Inferior parietal cortex (tissue), 1 donor: ENCODE measurements around the gene SCFD2.
"Not testable (repeated sequence)": the region's sequence is repeated elsewhere in the genome, so short reads cannot be mapped to it uniquely, and the experiment has no call there.

Experiments
- DNase-seq: peaks from one replicate; pipeline ENCODE4 v3.0.0-alpha.2; 2016; ENCODE audit errors: extremely low spot score

The SCFD2 gene

DNA sequence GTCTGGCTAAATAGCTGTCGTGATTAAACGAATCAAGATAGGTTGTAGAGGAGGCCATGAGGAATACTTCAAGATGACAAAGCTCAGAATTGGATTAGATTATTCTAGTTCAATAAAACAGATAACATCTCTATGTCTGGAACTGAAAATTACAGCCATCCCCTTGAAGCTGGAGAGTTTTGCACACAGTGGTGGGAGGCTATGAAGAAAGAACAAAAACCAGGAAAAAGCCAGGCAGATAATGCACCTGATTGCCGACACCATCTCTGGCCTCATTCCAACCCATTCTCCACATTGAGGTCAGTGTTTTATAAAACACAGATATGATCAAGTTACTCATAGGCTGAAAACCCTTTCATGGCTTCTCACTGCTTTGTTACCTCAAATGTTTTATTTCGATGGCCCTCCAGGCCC, 315.5 kb downstream of the SCFD2 start:
- DNase-seq: no peak

- no peak for DNase-seq
These were observed 316.3 kb downstream of the SCFD2 start for GRCh38 chr4:53049528-53049927.

DNA sequence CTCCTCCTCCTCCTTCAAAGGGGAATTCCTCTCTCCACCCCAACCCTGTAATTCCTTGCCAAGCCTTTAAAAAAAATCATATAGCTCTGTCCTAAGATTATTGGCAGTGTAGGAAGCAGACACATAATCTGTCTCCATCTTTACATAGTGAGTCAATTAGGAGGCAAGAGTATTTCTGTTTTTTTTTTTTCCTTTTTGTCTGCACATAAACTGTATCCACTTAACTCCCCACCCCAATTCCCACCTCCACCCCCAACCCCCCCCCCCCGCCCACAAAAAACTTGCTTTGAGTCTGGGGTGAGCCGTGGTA, 321.3 kb downstream of the SCFD2 start:
- DNase-seq: no peak

- DNase-seq: no peak
These were observed 321.8 kb downstream of the SCFD2 start for GRCh38 chr4:53043891-53044650.

DNA sequence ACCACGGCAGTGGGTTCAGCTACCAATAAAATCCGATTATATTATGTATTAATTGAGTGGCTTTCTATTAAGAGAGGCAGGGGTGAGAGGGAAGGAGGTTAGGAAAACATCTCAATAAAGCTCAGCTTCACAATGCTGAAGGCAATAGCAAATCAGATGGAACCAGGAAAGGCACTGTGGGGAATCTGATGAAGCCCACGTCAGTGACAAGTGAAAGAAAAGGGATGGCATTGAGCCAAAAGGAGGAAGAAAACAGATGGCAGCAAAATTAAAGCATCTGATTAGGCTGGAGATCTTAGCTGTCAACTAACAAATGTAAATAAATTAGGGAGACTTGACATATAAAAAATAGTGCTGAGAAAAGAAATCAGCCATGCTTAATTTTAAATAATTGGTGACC, 322.8 kb downstream of the SCFD2 start:
- no peak for DNase-seq

GRCh38 chr4:53040851-53041250, 325.0 kb downstream of the SCFD2 start:
- no peak for DNase-seq

- no peak for DNase-seq
These were observed 325.4 kb downstream of the SCFD2 start for GRCh38 chr4:53040459-53040815.

DNA sequence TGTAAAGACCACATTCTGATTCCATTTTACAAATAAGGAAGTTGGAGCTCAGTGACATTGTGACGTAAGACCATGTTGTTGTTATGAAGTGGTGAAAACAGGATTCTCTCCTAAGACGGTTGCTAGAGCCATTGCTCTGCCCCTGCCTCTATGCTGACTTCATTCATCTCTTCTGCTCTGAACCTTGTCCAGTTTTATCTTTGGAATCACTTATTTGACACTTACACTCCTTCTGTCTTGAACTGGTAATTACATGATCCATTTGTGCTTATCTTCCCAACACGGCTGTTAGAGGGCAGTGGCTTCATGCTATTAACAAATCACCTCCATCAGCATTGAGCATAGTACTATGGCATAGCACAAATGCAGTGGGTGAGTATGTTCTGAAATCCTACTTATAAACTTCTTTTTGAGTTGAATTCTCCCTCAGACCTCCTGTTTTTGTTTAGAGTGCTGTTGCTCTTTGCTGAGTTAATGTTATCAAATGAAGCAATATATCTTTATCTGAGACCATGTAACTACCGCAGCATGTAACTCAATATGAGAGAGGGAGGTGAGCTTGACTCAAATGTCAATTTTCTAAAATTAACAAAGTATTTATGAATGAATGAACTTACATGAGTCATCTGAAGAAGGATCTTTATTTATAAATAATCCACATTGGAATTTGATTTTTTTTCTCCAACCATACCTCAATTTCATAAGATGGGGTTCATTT, 326.0 kb downstream of the SCFD2 start:
- DNase-seq: no peak

GRCh38 chr4:53037892-53038291, 328.0 kb downstream of the SCFD2 start:
- DNase-seq: no peak

GRCh38 chr4:53032908-53033307, 333.0 kb downstream of the SCFD2 start:
- DNase-seq: not testable (repeated sequence)

GRCh38 chr4:53026233-53026632, 339.6 kb downstream of the SCFD2 start:
- no peak for DNase-seq

GRCh38 chr4:53023677-53024299, 342.1 kb downstream of the SCFD2 start:
- DNase-seq: no peak

DNA sequence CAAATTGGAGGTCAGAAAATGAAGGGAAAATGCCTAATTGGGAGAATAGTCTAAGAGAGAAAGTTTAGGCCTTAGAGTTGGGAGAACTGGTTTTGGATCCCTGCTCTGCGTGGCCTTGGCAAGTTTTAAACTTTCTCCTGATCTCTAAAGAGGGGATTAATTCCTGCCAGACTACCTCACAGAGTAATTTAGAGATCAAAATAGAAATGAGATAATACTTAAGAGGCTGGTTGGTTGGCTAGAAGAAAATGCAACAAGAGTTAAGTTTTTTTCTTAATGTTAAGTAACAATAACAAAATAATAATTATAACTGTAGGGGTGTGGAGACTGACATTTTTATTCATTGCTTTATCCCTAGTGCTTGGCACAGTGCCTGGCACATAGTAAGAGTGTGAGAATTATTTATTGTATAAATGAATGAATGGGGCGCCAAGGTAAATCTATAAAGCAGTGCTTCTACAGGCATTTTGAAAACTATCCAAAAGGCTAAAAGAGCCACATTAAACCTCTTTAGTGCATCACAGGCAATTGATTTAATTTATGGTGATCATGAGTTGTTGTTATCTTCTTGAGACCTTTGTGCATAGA, 343.3 kb downstream of the SCFD2 start:
- DNase-seq: no peak

GRCh38 chr4:53021754-53022512, 343.9 kb downstream of the SCFD2 start:
- no peak for DNase-seq

GRCh38 chr4:53019485-53020382, 346.1 kb downstream of the SCFD2 start:
- DNase-seq: no peak

- no peak for DNase-seq
These were observed 347.4 kb downstream of the SCFD2 start for GRCh38 chr4:53018471-53018870.

- no peak for DNase-seq
These were observed 349.6 kb downstream of the SCFD2 start for GRCh38 chr4:53016099-53016820.

GRCh38 chr4:53015681-53016080, 350.2 kb downstream of the SCFD2 start:
- peak; percentile 50 for DNase-seq

DNA sequence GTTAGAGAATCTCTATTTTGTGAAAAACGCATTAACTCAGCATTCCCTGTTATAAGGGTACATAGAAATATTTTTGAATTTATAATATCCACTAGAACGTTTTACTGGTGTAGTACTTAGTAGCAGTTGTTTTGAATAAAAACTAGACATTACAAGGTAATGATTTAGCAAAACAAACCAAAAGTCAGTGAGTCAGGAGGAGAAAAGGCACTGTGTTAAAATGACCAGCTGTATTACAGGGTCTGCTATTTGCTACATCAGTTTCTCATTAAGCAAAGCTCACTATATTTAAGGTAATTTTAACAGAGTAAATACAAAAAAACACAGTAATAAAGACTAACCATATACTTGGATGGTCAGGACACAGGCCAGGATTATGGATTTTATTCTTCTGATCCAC, 351.0 kb downstream of the SCFD2 start:
- no peak for DNase-seq
